DMS79 treated with DMSO at 0.1 percent for 48 hours (cell line): ENCODE measurements around the gene DUSP22.
"Not testable (repeated sequence)": the region's sequence is repeated elsewhere in the genome, so short reads cannot be mapped to it uniquely, and the experiment has no call there.

Source experiments
- DNase-seq: peaks from one replicate; lab custom pipeline; 2025; lab: John Stamatoyannopoulos, UW

The DUSP22 gene

DNA sequence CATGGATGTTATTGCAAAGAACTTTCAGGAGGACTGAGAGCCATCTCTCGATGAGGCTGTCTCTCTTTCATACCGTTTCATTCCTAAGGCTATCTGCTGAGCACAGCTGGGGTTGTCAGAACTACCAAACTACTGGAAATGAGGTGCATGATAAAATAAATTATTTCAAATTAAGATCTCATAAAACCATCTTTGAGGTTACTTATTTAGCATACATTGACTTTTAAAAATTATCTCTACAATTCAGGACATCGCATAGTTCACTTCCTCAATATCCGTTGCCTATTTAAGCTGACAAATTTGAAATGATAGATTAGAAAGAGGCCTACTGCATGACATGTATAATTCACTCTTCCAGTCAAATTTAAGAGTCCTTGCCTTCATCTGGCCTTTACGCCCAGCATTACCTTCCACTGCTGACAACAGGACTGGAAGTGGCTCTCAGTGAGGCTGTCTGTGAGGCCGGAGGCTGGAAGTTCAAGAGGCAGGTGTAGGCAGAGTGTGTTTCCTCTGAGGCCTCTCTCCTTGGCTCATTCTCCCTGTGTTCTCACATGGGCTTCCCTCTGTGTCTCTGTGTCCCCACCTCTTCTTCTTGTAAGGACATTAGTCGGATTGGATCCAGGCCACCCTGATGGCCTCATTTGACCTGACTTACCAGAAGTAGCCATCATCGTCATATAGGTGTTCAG lies 12.8 kb upstream of the DUSP22 start:
- no peak for DNase-seq

DNA sequence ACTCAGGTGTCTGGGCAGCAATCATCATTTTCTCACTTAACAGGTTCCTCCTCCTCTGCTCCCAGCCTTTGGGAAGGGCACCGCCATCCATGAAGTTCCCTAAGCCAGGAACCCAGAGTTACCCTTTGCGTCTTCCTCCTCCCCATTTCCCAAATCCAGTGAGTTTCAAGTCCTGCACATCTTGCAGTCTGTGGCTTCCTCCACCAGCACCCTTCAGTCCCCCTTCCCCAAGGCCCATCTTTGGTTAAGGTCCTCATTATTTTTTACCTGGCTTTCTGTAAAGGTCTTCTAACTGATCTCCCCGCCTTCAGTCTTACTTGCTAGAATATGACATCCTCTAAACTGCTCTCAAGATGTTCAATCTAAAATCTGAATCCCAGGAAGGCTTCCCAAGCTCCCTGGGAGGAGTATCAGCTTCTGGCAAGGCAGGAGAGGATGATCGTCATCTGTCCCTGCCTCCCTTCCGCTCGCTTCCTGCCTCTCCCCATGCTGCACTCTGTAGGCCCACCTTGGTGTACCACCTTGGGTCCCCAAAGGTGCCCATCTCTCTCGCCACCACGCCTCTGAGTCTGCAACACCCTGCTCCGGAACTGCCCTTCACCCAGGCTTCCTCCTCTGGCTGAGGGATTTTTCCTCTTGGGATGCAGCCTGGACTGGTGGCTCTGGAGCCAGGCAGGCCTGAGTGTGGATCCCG lies 11.4 kb upstream of the DUSP22 start:
- no peak for DNase-seq

DNA sequence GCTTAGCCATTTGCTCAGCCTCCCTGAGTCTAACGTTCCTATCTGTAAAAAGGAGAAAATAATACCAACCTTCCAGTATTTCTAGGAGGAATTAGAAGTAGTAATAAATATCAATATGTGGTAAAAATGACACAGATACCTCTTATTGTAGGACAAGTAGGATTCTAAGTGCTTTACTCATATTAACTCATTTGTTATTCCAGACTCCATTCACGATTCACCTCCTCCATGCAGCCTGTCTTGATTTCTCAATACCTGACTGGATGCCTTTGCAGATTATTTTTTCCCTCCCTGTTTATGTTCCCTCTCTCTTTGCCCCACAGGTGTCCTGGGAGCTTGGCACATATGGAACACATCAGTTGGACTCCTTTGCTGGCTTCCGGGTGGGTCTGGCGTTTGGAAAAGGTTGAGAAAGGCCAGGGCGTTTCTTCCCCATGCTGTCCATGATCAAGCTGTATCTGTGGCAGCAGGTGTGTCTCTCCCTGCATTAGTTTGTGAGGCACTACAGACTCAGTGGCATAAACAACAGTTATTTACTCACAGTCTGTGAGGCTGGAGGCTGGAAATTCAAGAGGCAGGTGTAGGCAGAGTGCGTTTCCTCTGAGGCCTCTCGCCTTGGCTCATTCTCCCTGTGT lies 10.7 kb upstream of the DUSP22 start:
- DNase-seq, result no peak

DNA sequence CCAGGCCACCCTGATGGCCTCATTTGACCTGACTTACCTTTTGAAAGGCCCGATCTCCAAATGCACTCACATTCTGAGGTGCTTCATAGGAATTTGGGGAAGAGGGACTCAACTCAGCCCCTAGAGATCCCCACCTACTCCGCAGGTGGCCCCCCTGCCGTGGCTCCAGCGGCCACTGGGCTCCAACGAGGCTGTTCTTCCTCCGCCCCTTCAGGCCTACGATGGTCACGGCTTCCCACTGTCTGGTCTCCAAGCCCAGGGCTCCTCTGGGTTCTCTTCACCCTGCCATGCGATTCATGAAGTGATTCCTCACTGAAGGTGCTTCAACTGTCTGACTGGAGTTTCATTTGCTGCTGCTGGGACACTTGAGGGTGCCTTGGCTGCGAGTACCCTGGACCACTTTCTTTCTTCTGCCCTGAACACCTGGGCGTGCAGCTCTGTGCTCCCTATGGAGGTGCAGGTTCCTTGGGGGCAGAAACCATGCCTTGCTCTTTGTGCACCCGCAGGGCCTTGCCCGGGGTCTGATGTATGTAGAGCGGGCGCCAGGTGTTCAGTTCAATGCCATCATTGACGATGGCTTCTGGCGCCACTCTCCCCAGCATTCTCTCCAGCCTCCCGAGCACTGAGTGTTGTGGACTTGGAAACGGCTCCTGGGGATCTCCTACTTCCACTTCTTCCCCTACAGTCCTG lies 10.0 kb upstream of the DUSP22 start:
- no peak for DNase-seq

DNA sequence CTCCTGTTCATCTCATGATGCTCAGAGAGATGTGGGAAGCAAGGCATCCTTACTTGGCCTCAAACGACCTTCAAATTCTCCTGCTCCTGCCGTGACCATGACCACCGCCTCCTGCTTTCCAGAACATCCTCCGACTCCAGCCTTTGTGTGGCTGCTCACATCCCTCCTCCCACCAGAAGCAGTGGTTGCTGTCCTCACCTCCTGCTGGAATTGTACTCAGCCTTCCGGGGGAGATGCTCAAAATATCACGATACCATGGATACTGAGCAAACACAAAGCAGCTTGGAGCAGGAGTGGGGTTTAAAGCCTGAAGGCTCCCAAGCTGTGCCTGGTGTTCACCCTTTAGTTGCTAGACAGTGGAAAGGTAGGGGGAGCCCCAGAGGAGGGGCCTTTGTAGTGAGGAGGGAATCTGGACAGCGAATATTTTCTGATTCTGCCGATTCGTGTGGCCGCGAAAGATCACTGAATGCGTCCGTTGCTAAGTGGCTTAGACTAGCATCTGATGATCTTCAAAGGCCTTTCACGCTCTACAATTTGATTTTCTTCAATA lies 9.3 kb upstream of the DUSP22 start:
- DNase-seq, result no peak

DNA sequence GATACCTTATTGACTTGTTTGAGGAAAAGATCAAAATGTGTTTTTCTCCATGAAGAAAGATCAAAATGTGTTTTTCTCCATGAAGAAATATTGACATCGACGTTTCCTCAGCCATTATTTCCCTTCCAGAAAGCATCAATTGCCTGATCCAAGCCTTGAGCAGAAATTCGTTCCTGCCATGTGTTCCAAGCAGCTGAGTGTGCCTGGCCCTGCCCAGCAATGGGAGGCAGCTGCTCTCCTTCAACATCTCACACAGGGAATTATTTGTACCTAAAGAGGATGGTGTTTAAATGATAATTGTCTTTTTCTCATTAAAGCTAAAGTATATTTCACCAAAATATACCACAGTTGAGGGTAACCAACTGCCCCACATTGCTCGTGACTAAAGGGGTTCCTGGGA lies 7.8 kb upstream of the DUSP22 start:
- no peak for DNase-seq

DNA sequence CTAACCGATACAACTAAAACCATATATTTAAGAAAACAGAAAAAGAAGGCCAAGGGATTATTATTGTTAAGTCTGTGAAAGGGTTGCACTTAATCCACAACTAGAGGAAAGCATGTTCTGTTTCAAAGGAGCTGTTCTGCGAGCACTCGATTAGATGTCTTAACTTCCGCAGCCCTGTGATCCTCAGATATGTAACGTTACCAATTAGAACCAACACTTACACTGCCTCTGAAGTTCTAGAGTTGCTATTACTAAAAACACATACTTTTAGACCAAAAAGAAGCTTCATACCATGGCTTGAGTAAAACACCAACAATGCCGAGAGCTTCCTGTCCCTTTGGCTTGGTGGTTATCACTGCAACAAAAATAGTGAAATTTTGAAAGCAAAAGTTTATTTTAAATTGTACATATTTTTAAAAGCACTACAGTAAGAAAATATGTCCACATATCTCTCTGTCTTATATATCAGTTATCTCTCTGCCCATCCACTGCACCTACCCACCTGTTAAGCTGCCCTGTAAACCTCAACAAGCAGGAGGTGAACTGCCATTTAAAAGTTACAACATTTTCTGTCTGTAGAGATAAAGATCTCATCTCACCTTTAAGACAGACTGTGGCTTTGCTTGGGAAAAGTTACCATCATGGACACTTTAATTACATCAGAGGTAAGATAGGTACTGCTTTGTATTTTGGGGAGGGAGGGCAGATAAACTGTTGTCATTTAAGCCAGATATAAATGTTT lies 7.1 kb upstream of the DUSP22 start:
- no peak for DNase-seq

DNA sequence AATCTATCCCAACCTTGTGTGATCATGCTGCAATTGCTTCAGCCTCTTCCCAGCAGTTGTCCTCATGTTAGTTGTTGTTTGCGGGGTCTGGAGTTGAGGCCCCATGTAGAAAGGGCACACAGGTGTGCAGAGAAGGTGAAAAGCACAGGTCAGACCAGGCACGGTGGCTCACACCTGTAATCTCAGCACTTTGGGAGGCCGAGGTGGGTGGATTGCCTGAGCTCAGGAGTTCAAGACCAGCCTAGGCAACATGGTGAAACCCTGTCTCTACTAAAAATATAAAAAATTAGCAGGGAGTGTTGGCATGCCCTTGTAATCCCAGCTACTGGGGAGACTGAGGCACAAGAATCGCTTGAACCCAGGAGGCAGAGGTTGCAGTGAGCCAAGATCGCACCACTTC lies 6.4 kb upstream of the DUSP22 start:
- DNase-seq, result not testable (repeated sequence)

DNA sequence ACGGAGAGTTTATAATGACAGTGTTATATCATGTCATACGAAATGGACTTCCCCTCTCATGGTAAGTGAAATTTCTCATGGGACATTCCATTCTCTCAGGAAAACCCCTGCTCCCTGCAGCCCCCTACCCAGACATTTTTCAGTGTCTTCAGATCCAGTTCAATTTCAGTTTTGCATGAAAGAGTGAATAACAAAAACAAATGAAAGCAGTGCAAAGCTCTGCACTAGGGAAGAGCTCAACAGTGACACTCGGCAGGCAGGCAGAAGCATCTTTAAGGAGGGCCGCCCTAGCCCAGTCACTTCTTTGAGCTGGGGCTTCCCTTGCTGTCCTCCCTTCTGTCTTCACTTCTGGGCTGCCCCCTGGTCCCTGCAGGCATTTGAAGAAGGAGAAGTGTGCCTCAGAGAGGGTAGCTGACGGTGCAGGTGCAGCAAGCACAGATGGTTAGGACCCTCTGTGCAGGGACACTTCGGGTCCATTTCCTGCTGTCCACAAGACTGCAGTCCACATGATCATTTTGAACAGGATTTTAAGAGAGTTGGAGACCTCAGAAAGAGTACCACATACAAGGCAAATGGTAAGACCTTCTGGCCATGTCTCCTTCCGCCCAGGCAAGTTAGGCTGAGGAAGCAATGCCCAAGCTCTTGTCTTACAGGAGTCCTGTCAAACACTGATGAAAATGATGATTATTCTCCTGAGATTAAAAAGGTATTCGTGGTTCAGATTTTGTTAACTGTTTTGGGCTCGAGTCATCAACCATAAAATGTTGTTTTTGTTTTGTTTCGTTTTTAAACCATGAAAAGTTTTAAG lies 5.4 kb upstream of the DUSP22 start:
- no peak for DNase-seq

DNA sequence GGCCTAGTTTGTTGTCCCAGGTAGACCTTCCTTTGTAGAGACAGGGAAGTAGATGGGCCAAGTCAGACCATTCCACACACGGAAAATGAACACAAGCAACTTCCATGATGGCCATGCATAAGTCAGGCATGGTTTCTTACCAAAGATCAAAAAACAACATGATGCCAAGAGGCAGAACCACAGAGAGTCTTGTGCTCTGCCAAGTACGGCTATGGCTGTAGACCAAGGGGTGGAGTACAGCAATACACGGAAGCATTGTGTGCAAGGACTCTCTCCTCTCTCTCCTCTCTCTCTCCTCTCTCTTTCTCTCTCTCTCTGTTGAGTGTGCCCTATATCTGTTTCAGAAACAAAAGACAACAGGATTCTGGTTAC lies 4.8 kb upstream of the DUSP22 start:
- no peak for DNase-seq

DNA sequence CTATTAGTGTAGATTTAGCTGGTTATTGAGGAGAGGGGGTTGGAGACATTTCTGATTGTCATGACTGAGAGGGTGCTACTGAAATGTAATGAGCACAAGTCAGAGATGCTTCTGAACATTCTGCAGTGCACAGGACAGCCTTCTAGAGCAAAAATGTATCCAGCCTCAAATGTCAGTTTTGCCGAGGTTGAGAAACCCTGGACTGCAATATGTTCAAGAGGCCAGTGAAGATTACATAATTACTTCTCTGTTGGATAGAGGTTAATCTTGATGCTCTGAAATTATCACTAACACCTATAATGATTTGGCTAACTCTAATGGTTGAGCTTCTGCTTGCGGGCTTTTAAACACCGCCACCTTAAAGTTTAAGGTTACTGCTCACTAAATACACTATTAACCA lies 3.4 kb upstream of the DUSP22 start:
- no peak for DNase-seq

DNA sequence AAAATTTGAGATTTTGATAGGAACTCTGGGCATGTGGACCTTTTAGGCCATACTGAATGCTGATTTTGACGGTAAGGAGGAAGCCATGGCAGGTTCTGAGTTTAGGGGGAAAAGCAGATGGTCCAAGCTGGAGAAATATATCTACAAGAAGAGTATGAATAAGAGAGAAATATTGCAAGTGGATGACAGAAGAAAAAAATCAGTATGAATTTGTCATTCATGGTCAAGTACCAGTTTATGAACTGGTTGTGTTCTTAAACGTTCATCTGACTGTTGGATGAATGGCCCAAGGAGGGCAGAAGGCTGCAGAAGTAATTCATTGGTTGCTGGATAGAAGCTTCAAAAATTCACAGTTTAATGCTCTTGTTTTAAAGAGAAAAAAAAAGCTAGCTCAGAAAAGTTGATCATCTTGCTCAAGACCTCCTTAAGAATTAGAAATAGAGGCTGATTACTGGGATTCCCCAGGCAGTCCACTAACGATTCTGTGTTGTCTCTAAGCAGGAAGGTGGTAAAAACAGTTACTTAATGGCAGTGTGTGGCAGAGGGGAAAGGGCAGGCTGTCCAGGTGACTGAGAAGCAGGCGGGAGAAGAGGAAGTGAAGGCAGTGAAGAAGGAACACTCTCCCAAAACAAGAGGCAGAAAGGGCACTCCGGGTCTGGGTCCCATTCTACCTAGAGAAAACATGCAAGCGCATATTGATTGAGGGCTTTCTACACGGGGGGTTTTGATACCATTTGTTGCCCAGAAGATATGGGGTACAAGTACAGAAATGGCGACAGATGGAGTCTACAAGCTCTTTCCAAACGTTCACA lies 2.0 kb upstream of the DUSP22 start:
- DNase-seq, result no peak

DNA sequence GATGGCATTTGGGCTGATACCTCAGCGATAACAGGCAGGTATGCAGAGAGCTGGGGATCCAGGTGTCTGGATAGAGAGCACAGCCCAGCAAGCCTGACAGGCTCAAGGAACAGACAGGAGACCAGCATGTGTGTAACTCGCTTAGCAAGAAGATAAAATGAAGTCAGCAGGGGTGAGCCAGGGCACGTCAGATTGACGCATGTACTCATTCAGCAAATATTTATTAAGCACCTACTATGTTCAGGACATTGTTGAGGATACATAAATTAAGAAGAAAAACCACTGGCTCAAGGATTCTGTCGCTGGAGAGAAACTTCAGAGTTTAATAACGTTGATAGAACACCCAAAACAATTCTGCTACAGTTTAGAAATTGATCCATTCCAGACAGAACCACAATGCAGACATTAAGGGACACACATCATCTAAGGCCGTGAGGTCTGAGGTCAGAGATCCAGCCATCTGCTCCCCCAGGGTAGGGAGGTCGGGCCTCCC lies 1.0 kb upstream of the DUSP22 start:
- no peak for DNase-seq

DNA sequence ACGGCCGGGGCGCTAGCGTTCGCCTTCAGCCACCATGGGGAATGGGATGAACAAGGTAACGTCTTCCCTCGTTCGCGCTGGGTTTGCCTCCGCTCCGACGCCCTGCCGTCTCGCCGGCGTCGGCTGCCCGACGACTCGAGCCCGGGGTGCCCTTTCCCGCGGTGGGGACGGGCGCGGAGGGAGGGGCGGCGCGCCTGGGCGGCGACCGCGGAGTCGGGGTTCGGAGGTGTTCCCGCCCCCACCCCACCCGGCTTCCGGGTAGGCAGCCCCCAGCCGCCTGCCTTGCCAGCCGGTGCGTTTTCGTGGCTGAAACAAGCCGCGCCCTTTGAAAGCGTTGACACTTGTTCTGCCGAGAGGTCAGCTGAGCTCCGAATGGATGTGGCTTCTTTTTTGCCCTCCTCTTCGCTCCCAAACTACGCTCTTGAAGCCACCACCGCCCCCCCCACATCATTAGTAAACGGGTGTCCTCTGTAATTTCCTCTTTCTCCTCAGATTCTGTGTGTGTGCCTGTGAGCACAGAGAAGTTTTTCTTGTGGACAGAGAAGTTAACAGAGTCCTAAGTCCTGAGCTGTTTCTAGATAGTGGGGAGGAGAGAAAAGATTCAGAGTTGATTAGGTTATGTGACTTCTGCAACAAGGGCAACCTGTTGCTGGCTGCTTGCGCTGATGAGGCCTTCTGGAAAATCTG lies 362 bp downstream of the DUSP22 start:
- DNase-seq, result no peak

DNA sequence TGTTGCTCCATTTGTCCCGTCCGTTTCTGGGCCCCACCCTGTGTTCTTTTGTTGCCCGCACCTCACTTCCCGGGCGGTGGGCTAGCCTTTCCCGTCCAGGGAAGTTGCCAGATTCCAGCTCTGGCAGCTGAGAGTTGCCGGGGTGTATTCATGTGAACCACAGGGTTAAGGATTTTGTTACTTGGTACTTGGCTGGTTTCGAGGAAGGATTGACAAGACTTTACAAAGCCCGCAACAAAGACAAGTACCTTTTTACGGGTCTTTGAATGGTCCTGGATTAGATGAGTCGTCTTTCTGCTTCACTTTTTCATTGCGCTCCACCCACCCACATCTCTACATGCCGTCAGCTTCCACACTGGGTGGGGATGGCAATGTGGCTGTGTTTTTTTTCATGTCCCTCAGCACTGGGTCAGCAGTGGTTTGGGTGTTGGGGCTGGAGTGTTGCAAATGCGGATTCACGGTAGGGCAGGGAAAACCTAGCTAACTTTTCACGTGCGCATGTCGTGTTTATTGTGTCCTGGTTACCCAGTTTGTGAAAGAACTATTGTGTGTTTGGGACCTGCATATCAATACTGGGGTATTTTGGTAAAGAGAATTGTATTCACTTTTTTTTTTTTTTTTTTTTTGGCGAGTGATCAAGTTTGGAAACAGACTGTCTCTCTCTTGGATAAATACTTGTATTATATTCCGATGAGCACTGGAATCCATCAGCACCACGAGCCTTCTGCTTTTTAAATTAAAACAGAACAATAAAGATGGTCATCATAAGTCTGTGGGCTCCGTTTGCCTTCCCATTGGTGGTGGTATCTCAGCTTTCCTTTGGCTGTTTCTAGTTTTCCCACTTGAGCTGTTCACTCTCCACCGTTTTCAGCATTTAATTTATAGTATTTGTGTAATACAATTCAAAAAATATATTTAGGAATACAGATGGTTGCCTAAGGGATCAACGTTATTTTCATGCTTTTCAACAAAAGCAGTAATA lies 1.2 kb downstream of the DUSP22 start:
- no peak for DNase-seq

DNA sequence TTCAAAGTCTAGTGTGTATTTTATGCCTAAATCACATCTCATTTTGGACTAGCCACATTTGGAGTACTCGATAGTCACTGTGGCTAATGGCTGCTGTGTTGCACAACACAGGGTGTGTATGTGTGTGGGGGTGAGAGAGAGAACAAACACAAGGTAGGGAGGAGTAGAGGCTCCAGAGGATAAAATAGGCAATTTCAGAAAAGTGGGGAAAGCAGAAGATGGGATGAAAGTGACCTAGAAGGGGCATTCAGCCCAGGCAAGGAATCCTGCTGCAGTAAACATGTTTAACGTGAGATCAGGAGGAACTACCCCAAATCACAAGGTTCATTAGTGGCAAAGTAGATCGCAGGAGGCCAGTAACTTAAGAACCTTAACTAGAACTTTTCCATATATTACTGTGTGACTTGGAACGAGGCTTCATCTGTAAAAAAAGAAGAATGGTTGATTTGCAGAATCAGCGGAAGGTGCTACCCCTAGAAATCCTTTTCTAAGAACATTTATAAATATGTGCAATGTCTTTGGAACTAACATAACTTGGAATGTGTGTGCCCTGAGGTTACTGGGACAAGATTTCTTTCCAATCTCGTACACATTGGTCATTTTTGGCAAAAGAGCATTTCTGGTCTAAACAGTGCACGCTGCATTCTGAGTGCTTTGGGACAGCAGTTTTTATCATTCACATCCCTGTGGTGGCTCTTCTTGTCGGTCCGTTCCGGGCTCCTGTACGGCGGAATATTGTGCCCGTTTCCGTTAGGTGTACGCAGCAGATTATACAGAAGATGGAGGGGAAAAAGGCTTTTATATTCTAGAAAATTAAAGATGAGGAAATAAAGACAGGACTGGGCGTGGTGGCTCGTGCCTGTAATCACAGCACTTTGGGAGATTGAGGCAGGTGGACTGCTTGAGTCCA lies 2.6 kb downstream of the DUSP22 start:
- DNase-seq, result no peak
